HG03039 (cell line): ENCODE data around the gene TEX13A.

ENCODE experiments used
- ATAC-seq: cut with Tn5 transposase; IDR thresholded peaks from one replicate; pipeline ENCODE4 v1.9.1; 2021; ENCODE audit warnings: mild to moderate bottlenecking, moderate library complexity; ENCODE audit not compliant: unreplicated experiment

The TEX13A gene

DNA sequence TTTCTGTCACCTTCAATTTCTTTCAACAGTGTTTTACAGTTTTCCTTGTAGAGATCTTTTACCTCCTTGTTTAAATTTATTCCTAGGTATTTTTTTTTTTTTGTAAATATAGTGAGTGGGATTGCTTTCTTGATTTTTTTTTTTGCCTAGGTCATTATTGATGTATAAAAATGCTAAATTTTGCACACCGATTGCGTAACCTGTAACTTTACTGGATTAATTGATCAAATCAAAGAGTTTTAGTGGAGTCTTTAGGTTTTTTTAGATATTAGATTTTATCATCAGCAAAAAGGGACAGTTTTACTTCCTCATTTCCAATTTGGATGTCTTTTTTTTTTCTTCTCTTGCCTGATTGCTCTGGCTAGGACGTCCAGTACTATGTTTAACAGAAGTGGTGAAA lies 40.9 kb downstream of the TEX13A start:
- ATAC-seq: no peak

DNA sequence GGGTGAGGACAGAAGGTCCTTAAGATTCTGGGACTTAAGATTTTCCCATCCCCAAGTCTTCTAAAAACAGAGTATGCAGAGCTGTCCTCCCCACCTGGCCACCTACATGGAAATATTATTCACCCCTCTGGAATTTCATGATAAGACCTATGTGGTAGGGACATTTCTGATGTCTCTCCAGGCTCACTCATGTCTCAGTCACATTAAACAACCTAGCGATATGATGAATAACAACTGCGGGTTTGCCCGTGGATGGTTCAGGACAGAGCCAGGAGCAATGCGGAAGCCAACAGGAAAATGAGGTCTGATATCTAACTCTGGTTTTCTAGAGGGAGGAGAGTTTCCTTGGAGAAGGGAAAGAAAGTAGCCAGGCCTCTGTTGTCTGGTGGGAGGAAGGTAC lies 47.4 kb downstream of the TEX13A start:
- ATAC-seq: no peak
